Tibial nerve (tissue), 3 donors: Measurements from ENCODE around the gene CHST15.

Experiments used
- POLR2A ChIP-seq, 2 donors: fragments of 450-650 bp; IDR thresholded peaks; one replicate each; pipeline ENCODE4 v1.6.1; 2017; ENCODE audit warnings: antibody characterized with exemption in 2 of 2, mild to moderate bottlenecking in 2 of 2, moderate library complexity in 2 of 2
- TF ChIP-seq, protein P1 (sequence below), 5 experiments: fragments of 200-600 bp in 3 of 5; fragments of 450-650 bp in 2 of 5; sonication (generic) in 3 of 5; IDR thresholded peaks; one replicate each; pipeline ENCODE4 v1.5.1; 2016 to 2019; ENCODE audit warnings: antibody characterized with exemption in 5 of 5, mild to moderate bottlenecking in 3 of 5, moderate library complexity in 2 of 5

- TF ChIP-seq, protein P1, sequence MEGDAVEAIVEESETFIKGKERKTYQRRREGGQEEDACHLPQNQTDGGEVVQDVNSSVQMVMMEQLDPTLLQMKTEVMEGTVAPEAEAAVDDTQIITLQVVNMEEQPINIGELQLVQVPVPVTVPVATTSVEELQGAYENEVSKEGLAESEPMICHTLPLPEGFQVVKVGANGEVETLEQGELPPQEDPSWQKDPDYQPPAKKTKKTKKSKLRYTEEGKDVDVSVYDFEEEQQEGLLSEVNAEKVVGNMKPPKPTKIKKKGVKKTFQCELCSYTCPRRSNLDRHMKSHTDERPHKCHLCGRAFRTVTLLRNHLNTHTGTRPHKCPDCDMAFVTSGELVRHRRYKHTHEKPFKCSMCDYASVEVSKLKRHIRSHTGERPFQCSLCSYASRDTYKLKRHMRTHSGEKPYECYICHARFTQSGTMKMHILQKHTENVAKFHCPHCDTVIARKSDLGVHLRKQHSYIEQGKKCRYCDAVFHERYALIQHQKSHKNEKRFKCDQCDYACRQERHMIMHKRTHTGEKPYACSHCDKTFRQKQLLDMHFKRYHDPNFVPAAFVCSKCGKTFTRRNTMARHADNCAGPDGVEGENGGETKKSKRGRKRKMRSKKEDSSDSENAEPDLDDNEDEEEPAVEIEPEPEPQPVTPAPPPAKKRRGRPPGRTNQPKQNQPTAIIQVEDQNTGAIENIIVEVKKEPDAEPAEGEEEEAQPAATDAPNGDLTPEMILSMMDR (IDR thresholded peaks at IDR 0.05) = no peak
- no peak for TF ChIP-seq POLR2A (IDR thresholded peaks at IDR 0.05)
These were observed 23.8 kb downstream of the CHST15 start for GRCh38 chr10:124069341-124070264.
